Nephron (organoid): ENCODE data around the gene CHERP.

Experiments used
- H3K27ac Mint-ChIP-seq, 3 experiments: 2 replicates each; pipeline ENCODE4 v1.8.0; 2020; ENCODE audit warnings: mixed read lengths in 3 of 3, mild to moderate bottlenecking in 2 of 3, moderate library complexity in 1 of 3
- H3K27me3 Mint-ChIP-seq: 2 replicates; pipeline ENCODE4 v1.8.0; 2021; ENCODE audit warnings: low read depth, mild to moderate bottlenecking, moderate library complexity, mixed read lengths
- H3K36me3 Mint-ChIP-seq: 2 replicates; pipeline ENCODE4 v1.8.0; 2020; ENCODE audit warnings: low read depth, mixed read lengths
- H3K4me1 Mint-ChIP-seq: 2 replicates; pipeline ENCODE4 v1.8.0; 2020; ENCODE audit warnings: mixed read lengths
- H3K4me3 Mint-ChIP-seq, 3 experiments: 2 replicates each; pipeline ENCODE4 v1.8.0; 2020; ENCODE audit warnings: mild to moderate bottlenecking in 3 of 3, mixed read lengths in 3 of 3, moderate library complexity in 2 of 3
- H3K9me3 Mint-ChIP-seq: 2 replicates; pipeline ENCODE4 v1.8.0; 2020; ENCODE audit warnings: mixed read lengths
- CTCF ChIP-seq, 3 experiments: fragments of 200-600 bp; sonication (generic); IDR thresholded peaks; one replicate each; pipeline ENCODE4 v1.5.0; 2021; ENCODE audit warnings: antibody characterized with exemption in 3 of 3; ENCODE audit not compliant: unreplicated experiment in 3 of 3

The CHERP gene

GRCh38 chr19:16527334-16527935, 14.8 kb downstream of the CHERP start:
- H3K4me3 Mint-ChIP-seq = no peak overlapping the region
- no peaks in the 10 kb centered on the region for H3K27me3 Mint-ChIP-seq
- H3K27ac Mint-ChIP-seq = no peak overlapping the region
- H3K4me1 Mint-ChIP-seq = no peaks in the 10 kb centered on the region
- no peaks in the 10 kb centered on the region for H3K9me3 Mint-ChIP-seq
- H3K36me3 Mint-ChIP-seq = peaks cover 57% of the 10 kb centered on the region
- no peak for TF ChIP-seq CTCF (IDR thresholded peaks at IDR 0.05; ENCODE audit: unreplicated experiment in 3 of 3)

- no peak for TF ChIP-seq CTCF (IDR thresholded peaks at IDR 0.05; ENCODE audit: unreplicated experiment in 3 of 3)
- H3K36me3 Mint-ChIP-seq = peaks cover 47% of the 10 kb centered on the region
- no peak overlapping the region for H3K27ac Mint-ChIP-seq
- no peaks in the 10 kb centered on the region for H3K4me1 Mint-ChIP-seq
- no peaks in the 10 kb centered on the region for H3K9me3 Mint-ChIP-seq
- H3K4me3 Mint-ChIP-seq = no peak overlapping the region
- H3K27me3 Mint-ChIP-seq = no peaks in the 10 kb centered on the region
These were observed 16.3 kb downstream of the CHERP start for GRCh38 chr19:16525751-16526481.

- H3K4me1 Mint-ChIP-seq = no peaks in the 10 kb centered on the region
- no peaks in the 10 kb centered on the region for H3K27me3 Mint-ChIP-seq
- H3K36me3 Mint-ChIP-seq = peaks cover 51% of the 10 kb centered on the region
- no peak overlapping the region for H3K27ac Mint-ChIP-seq
- no peaks in the 10 kb centered on the region for H3K9me3 Mint-ChIP-seq
- no peak overlapping the region for H3K4me3 Mint-ChIP-seq
- TF ChIP-seq CTCF (IDR thresholded peaks at IDR 0.05; ENCODE audit: unreplicated experiment in 3 of 3) = no peak
These were observed 17.1 kb downstream of the CHERP start for GRCh38 chr19:16524991-16525734.

GRCh38 chr19:16522559-16523377, 19.5 kb downstream of the CHERP start:
- H3K4me3 Mint-ChIP-seq = no peak overlapping the region
- H3K27ac Mint-ChIP-seq = no peak overlapping the region
- peaks cover 52% of the 10 kb centered on the region for H3K36me3 Mint-ChIP-seq
- H3K4me1 Mint-ChIP-seq = no peaks in the 10 kb centered on the region
- no peaks in the 10 kb centered on the region for H3K27me3 Mint-ChIP-seq
- H3K9me3 Mint-ChIP-seq = no peaks in the 10 kb centered on the region
- no peak for TF ChIP-seq CTCF (IDR thresholded peaks at IDR 0.05; ENCODE audit: unreplicated experiment in 3 of 3)

GRCh38 chr19:16521715-16522289, 20.4 kb downstream of the CHERP start:
- Mint-ChIP-seq H3K27me3 (no peaks in the 10 kb centered on the region), H3K36me3 (peaks cover 54% of the 10 kb centered on the region), H3K4me1 (no peaks in the 10 kb centered on the region), H3K4me3 (no peak overlapping the region), H3K9me3 (no peaks in the 10 kb centered on the region), H3K27ac (no peak overlapping the region)
- no peak for TF ChIP-seq CTCF (IDR thresholded peaks at IDR 0.05; ENCODE audit: unreplicated experiment in 3 of 3)
